ENCODE measurements around the gene EFCAB12. TPM values are rescaled to one million over a fixed set of nuclear protein-coding genes. Genes with fewer than 3 reads are reported as not detected.

Gene EFCAB12
- total RNA-seq, 1 donor from 2014 or later, result 6.0 TPM

GRCh38 chr3:129445471-129445870, 17.0 kb upstream of the EFCAB12 start:
- H3K9me3 Mint-ChIP-seq, result no peaks in the 10 kb centered on the region
- no peak overlapping the region for H3K27ac Mint-ChIP-seq
- no peaks in the 10 kb centered on the region for H3K27me3 Mint-ChIP-seq
- peaks cover 50% of the 10 kb centered on the region for H3K4me1 Mint-ChIP-seq (ENCODE audit: unreplicated experiment)
- no peak for DNase-seq (ENCODE audit: extremely low spot score, unreplicated experiment)
- no peak overlapping the region for H3K4me3 Mint-ChIP-seq
- no peak for TF ChIP-seq CTCF (conservative IDR thresholded peaks at IDR 0.05)
- H3K36me3 Mint-ChIP-seq, result no peaks in the 10 kb centered on the region

GRCh38 chr3:129442947-129443346, 14.5 kb upstream of the EFCAB12 start:
- H3K27me3 Mint-ChIP-seq, result no peaks in the 10 kb centered on the region
- peaks cover 37% of the 10 kb centered on the region for H3K4me1 Mint-ChIP-seq (ENCODE audit: unreplicated experiment)
- no peaks in the 10 kb centered on the region for H3K36me3 Mint-ChIP-seq
- no peak for DNase-seq (ENCODE audit: extremely low spot score, unreplicated experiment)
- H3K4me3 Mint-ChIP-seq, result peak overlapping the region; percentile 64
- H3K27ac Mint-ChIP-seq, result no peak overlapping the region
- H3K9me3 Mint-ChIP-seq, result no peaks in the 10 kb centered on the region
- TF ChIP-seq CTCF (conservative IDR thresholded peaks at IDR 0.05), result no peak

- H3K4me3 Mint-ChIP-seq, result peak overlapping the region; percentile 64
- no peaks in the 10 kb centered on the region for H3K9me3 Mint-ChIP-seq
- H3K27me3 Mint-ChIP-seq, result no peaks in the 10 kb centered on the region
- TF ChIP-seq CTCF (conservative IDR thresholded peaks at IDR 0.05), result no peak
- H3K4me1 Mint-ChIP-seq (ENCODE audit: unreplicated experiment), result peaks cover 34% of the 10 kb centered on the region
- H3K36me3 Mint-ChIP-seq, result no peaks in the 10 kb centered on the region
- no peak for DNase-seq (ENCODE audit: extremely low spot score, unreplicated experiment)
- H3K27ac Mint-ChIP-seq, result no peak overlapping the region
Observed at GRCh38 chr3:129442486-129442885, 14.1 kb upstream of the EFCAB12 start.

- no peak for TF ChIP-seq CTCF (conservative IDR thresholded peaks at IDR 0.05)
- DNase-seq (ENCODE audit: extremely low spot score, unreplicated experiment), result no peak
- Mint-ChIP-seq H3K27ac (no peak overlapping the region), H3K4me3 (peak overlapping the region; percentile 96), H3K27me3 (no peaks in the 10 kb centered on the region), H3K9me3 (no peaks in the 10 kb centered on the region), H3K36me3 (peaks cover 2% of the 10 kb centered on the region), H3K4me1 (ENCODE audit: unreplicated experiment) (peaks cover 37% of the 10 kb centered on the region)
Observed at GRCh38 chr3:129441782-129442181, 13.3 kb upstream of the EFCAB12 start.

- Mint-ChIP-seq H3K4me1 (ENCODE audit: unreplicated experiment) (peaks cover 39% of the 10 kb centered on the region), H3K9me3 (no peaks in the 10 kb centered on the region), H3K27me3 (no peaks in the 10 kb centered on the region), H3K27ac (peak overlapping the region; percentile 96), H3K36me3 (peaks cover 6% of the 10 kb centered on the region), H3K4me3 (peak overlapping the region; percentile 96)
- no peak for DNase-seq (ENCODE audit: extremely low spot score, unreplicated experiment)
- no peak for TF ChIP-seq CTCF (conservative IDR thresholded peaks at IDR 0.05)
Observed at GRCh38 chr3:129441215-129441614, 12.8 kb upstream of the EFCAB12 start.

- H3K36me3 Mint-ChIP-seq, result peaks cover 6% of the 10 kb centered on the region
- peak overlapping the region; percentile 96 for H3K4me3 Mint-ChIP-seq
- H3K27ac Mint-ChIP-seq, result peak overlapping the region; percentile 96
- no peak for TF ChIP-seq CTCF (conservative IDR thresholded peaks at IDR 0.05)
- no peak for DNase-seq (ENCODE audit: extremely low spot score, unreplicated experiment)
- H3K4me1 Mint-ChIP-seq (ENCODE audit: unreplicated experiment), result peaks cover 39% of the 10 kb centered on the region
- H3K27me3 Mint-ChIP-seq, result no peaks in the 10 kb centered on the region
- no peaks in the 10 kb centered on the region for H3K9me3 Mint-ChIP-seq
Observed at GRCh38 chr3:129440618-129441190, 12.3 kb upstream of the EFCAB12 start.

Data from type B pancreatic cell (in vitro differentiated cells).